ENCODE data around the gene ZNF362.
"Not testable (repeated sequence)": the region's sequence is repeated elsewhere in the genome, so short reads cannot be mapped to it uniquely, and the experiment has no call there.

Gene ZNF362

GRCh38 chr1:33309351-33309750, 53.1 kb downstream of the ZNF362 start:
- not testable (repeated sequence) for DNase-seq

GRCh38 chr1:33310702-33311101, 54.4 kb downstream of the ZNF362 start:
- no peak for DNase-seq

- DNase-seq: no peak
Measured at GRCh38 chr1:33311706-33312412, 55.6 kb downstream of the ZNF362 start.

- DNase-seq: no peak
Measured at GRCh38 chr1:33312413-33312749, 56.1 kb downstream of the ZNF362 start.

- no peak for DNase-seq
Measured at GRCh38 chr1:33314416-33314815, 58.1 kb downstream of the ZNF362 start.

GRCh38 chr1:33316601-33317000, 60.3 kb downstream of the ZNF362 start:
- DNase-seq: no peak

- no peak for DNase-seq
Measured at GRCh38 chr1:33317354-33317753, 61.1 kb downstream of the ZNF362 start.

- DNase-seq: no peak
Measured at GRCh38 chr1:33317946-33318345, 61.7 kb downstream of the ZNF362 start.

- DNase-seq: no peak
Measured at GRCh38 chr1:33319186-33319948, 63.1 kb downstream of the ZNF362 start.

GRCh38 chr1:33319949-33320618, 63.8 kb downstream of the ZNF362 start:
- no peak for DNase-seq

- no peak for DNase-seq
Measured at GRCh38 chr1:33320619-33321165, 64.4 kb downstream of the ZNF362 start, which contains the start of gene A3GALT2. TSS of gene A3GALT2 (minus strand) at chr1:33321098. CDS start at chr1:33321098, 0 bp downstream.

- no peak for DNase-seq
Measured at GRCh38 chr1:33321178-33321577, 64.9 kb downstream of the ZNF362 start.

- DNase-seq: no peak
Measured at GRCh38 chr1:33322109-33322508, 65.8 kb downstream of the ZNF362 start.

- no peak for DNase-seq
Measured at GRCh38 chr1:33322870-33323585, 66.7 kb downstream of the ZNF362 start.

- no peak for DNase-seq
Measured at GRCh38 chr1:33323663-33324477, 67.6 kb downstream of the ZNF362 start.

- no peak for DNase-seq
Measured at GRCh38 chr1:33324677-33325575, 68.6 kb downstream of the ZNF362 start.

GRCh38 chr1:33326785-33327184, 70.5 kb downstream of the ZNF362 start:
- no peak for DNase-seq

GRCh38 chr1:33327587-33328325, 71.5 kb downstream of the ZNF362 start:
- no peak for DNase-seq

GRCh38 chr1:33328817-33329216, 72.5 kb downstream of the ZNF362 start:
- DNase-seq: no peak

All from GDM1 (cell line).